K562 (cell line): Measurements from ENCODE around the gene TLDC2. TPM values are rescaled to one million over a fixed set of nuclear protein-coding genes. Genes with fewer than 3 reads are reported as not detected.
A peak's percentile ranks its signal among the peaks of the same experiment; 100 is the strongest.

Source experiments
- ATAC-seq: fragments of 200-7000 bp; cut with Tn5 transposase; 3 replicates; pipeline ENCODE4 v1.9.1; 2020; ENCODE audit warnings: moderate library complexity
- BruUV-seq: library from RNA; stranded (reverse); fragments of 400-500 nt; replicated peaks from 2 replicates; lab custom pipeline; 2021; lab: Mats Ljungman, UMichigan
- CTCF ChIA-PET: fragments of 300-600 bp; formaldehyde crosslinking; extraction: SDS; loops from one replicate; lab custom pipeline; 2021; ENCODE audit warnings: low intra/inter-chr PET ratio; lab: Yijun Ruan, JAX
- POLR2A ChIA-PET: fragments of 300-600, 350-650 bp; sonication (Branson Sonifier 250); formaldehyde crosslinking; extraction: SDS; loops from one replicate; lab custom pipeline; 2021; ENCODE audit warnings: antibody characterized with exemption, inconsistent platforms; lab: Yijun Ruan, JAX
- DNase-seq, 4 experiments: peaks; one replicate each; pipeline versions ENCODE4 v3.0.0 to v3.0.0-alpha.2; 2011 to 2018; ENCODE audit warnings: low spot score in 3 of 4, mixed read lengths in 3 of 4; ENCODE audit errors: extremely low read depth in 1 of 4
- FAIRE-seq: peaks from 2 replicates; lab custom pipeline; 2011; peaks lifted over from hg19 to GRCh38; lab: Jason Lieb, UNC
- H2AFZ ChIP-seq: 2 replicates; pipeline ENCODE4 v1.6.0; 2011; ENCODE audit warnings: low read depth, low read length, control low read depth, inconsistent platforms
- H3K27ac ChIP-seq: fragments of 200-600 bp; 3 replicates; pipeline ENCODE4 v1.8.0; 2011; ENCODE audit warnings: low read depth, mild to moderate bottlenecking, control low read depth, inconsistent platforms, low read length, moderate library complexity, mixed read lengths; ENCODE audit errors: extremely low read depth
- H3K27me3 ChIP-seq, 2 experiments: fragments of 300-600 bp in 1 of 2; 2 replicates in 1 of 2; 3 replicates in 1 of 2; pipeline versions ENCODE4 v1.6.0 to v1.8.0; 2011; ENCODE audit warnings: inconsistent platforms in 2 of 2, low read length in 2 of 2, mild to moderate bottlenecking in 1 of 2, mixed read lengths in 1 of 2, moderate library complexity in 1 of 2; ENCODE audit not compliant: control insufficient read depth in 2 of 2, insufficient read depth in 2 of 2
- H3K36me3 ChIP-seq: fragments of 300-600 bp; 3 replicates; pipeline ENCODE4 v1.8.0; 2011; ENCODE audit warnings: mild to moderate bottlenecking, low read length, inconsistent platforms; ENCODE audit not compliant: control insufficient read depth, insufficient read depth
- H3K4me1 ChIP-seq, 2 experiments: fragments of 200-600 bp in 1 of 2; replicated peaks in 1 of 2; 2 replicates in 1 of 2; 3 replicates in 1 of 2; pipeline versions ENCODE4 v1.5.1 to v1.8.0; 2011; ENCODE audit warnings: inconsistent platforms in 2 of 2, low read length in 2 of 2, mild to moderate bottlenecking in 1 of 2, mixed read lengths in 1 of 2, moderate library complexity in 1 of 2; ENCODE audit not compliant: control insufficient read depth in 2 of 2, insufficient read depth in 2 of 2
- H3K4me2 ChIP-seq: 2 replicates; pipeline ENCODE4 v1.6.1; 2011; ENCODE audit warnings: low read length, control low read depth, inconsistent platforms, mixed read lengths; ENCODE audit not compliant: insufficient read depth
- H3K4me3 ChIP-seq: fragments of 200-600 bp; sonication (generic), shearing (Covaris generic); 2 replicates; pipeline ENCODE4 v1.5.1; 2016; ENCODE audit warnings: control low read depth, inconsistent platforms
- H3K79me2 ChIP-seq: fragments of 200-600 bp; 3 replicates; pipeline ENCODE4 v1.8.0; 2011; ENCODE audit warnings: low read length, inconsistent platforms; ENCODE audit not compliant: control insufficient read depth, insufficient read depth
- H3K9ac ChIP-seq, 2 experiments: 2 replicates each; pipeline versions ENCODE4 v1.6.0 to v1.6.1; 2011; ENCODE audit warnings: low read depth in 2 of 2, low read length in 2 of 2, control low read depth in 1 of 2, inconsistent platforms in 1 of 2, mild to moderate bottlenecking in 1 of 2, mixed read lengths in 1 of 2; ENCODE audit not compliant: insufficient read depth in 1 of 2
- H3K9me1 ChIP-seq: one replicate; pipeline ENCODE4 v1.6.0; 2011; ENCODE audit warnings: inconsistent platforms, mild to moderate bottlenecking, low read length, moderate library complexity; ENCODE audit not compliant: control insufficient read depth, insufficient read depth
- H3K9me3 ChIP-seq: replicated peaks from 2 replicates; pipeline ENCODE4 v1.5.1; 2011; ENCODE audit warnings: low read depth, low read length, inconsistent platforms; ENCODE audit not compliant: control insufficient read depth, insufficient read depth
- H4K20me1 ChIP-seq: replicated peaks from 2 replicates; pipeline ENCODE4 v1.6.1; 2011; ENCODE audit warnings: low read length, inconsistent platforms, mixed read lengths; ENCODE audit not compliant: control insufficient read depth, insufficient read depth
- ETV5 ChIP-seq: sonication (generic); formaldehyde crosslinking; IDR thresholded peaks from 2 replicates; pipeline ENCODE4 v1.4.0; 2020; ENCODE audit warnings: low read depth, mild to moderate bottlenecking, missing genetic modification reagents
- FOS ChIP-seq: IDR thresholded peaks from 3 replicates; pipeline ENCODE4 v1.6.1; 2011; ENCODE audit not compliant: insufficient read length; ENCODE audit errors: extremely low read depth
- KAT7 ChIP-seq: sonication (generic); formaldehyde crosslinking; IDR thresholded peaks from 2 replicates; pipeline ENCODE4 v1.8.0; 2022; ENCODE audit warnings: missing genetic modification reagents, mild to moderate bottlenecking, borderline replicate concordance
- MAFF ChIP-seq: IDR thresholded peaks from 2 replicates; pipeline ENCODE4 v1.6.1; 2012; ENCODE audit warnings: low read length, improper control_type of control experiment
- PHTF2 ChIP-seq: fragments of 250-450 bp; sonication (Bioruptor Pico); IDR thresholded peaks from 2 replicates; pipeline ENCODE4 v1.5.0; 2021; ENCODE audit warnings: mild to moderate bottlenecking
- TCF7L2 ChIP-seq: fragments of 150-350 bp; IDR thresholded peaks from 2 replicates; pipeline ENCODE4 v1.6.1; 2016; ENCODE audit warnings: low read depth, mild to moderate bottlenecking, low read length, moderate library complexity
- ZBTB17 ChIP-seq: fragments of 450-650 bp; formaldehyde crosslinking; IDR thresholded peaks from 2 replicates; pipeline ENCODE4 v1.4.0; 2020; ENCODE audit warnings: mild to moderate bottlenecking
- ZNF316 ChIP-seq: fragments of 450-650 bp; IDR thresholded peaks from 2 replicates; pipeline ENCODE4 v1.6.1; 2016
- ZNF444 ChIP-seq: fragments of 250-450 bp; sonication (Bioruptor Pico); IDR thresholded peaks from 2 replicates; pipeline ENCODE4 v1.4.0; 2020; ENCODE audit warnings: mild to moderate bottlenecking, moderate library complexity
- ZNF668 ChIP-seq: fragments of 250-450 bp; sonication (Bioruptor Pico); IDR thresholded peaks from 2 replicates; pipeline ENCODE4 v1.8.0; 2022; ENCODE audit warnings: mild to moderate bottlenecking, inconsistent platforms
- ZNF778 ChIP-seq: fragments of 450-650 bp; formaldehyde crosslinking; IDR thresholded peaks from 2 replicates; pipeline ENCODE4 v1.4.0; 2020; ENCODE audit warnings: mild to moderate bottlenecking, moderate library complexity
- WGBS: fragments of 100-300 bp; shearing (Covaris generic); methylation state at CpG from one replicate; pipeline ENCODE4 v1.1.6; 2016; ENCODE audit warnings: low coverage, mixed read lengths; ENCODE audit not compliant: insufficient coverage; ENCODE audit errors: missing lambda C conversion rate; 5-methylcytosine and 5-hydroxymethylcytosine counted together
- in situ Hi-C: fragments of 300-500 bp; cut with MboI; formaldehyde crosslinking; loops from 4 replicates; pipeline ENCODE4 v1.15.0; 2018; ENCODE audit warnings: inconsistent platforms, mixed read lengths
- intact Hi-C: fragments of 100-400 bp; cut with micrococcal nuclease; formaldehyde crosslinking; loops from 2 replicates; pipeline ENCODE4 v1.14.2; 2022
- polyA plus RNA-seq, 8 experiments: library from polyadenylated mRNA; depleted of rRNA in 4 of 8; stranded (reverse) in 5 of 8; unstranded in 3 of 8; fragments of >200 nt; fragmentation: Nextera tagmentation in 2 of 8; fragmentation: Illumina TruSeq in 1 of 8; extraction: Ambion mirVana in 2 of 8; extraction: Trizol in 1 of 8; gene quantifications; 2 replicates each; pipeline versions ENCODE4 v1.2.1 to v1.2.3, GENCODE V29; 2011 to 2014; ENCODE audit warnings: inconsistent platforms in 1 of 8, missing spikeins in 1 of 8
- total RNA-seq, 7 experiments: library from RNA; depleted of rRNA in 6 of 7; stranded (reverse); fragments of >200 nt in 6 of 7; fragmentation: Illumina TruSeq in 2 of 7; extraction: Trizol in 2 of 7; gene quantifications; 2 replicates each; pipeline versions ENCODE4 v1.2.1 to v1.2.3, GENCODE V29; 2011 to 2021; ENCODE audit warnings: low replicate concordance in 1 of 7
- TF ChIP-seq, protein P1 (sequence below): sonication (generic); formaldehyde crosslinking; IDR thresholded peaks from 2 replicates; pipeline ENCODE4 v1.8.0; 2022; ENCODE audit warnings: missing genetic modification reagents, mild to moderate bottlenecking, moderate library complexity, borderline replicate concordance
- TF ChIP-seq, protein P2 (sequence below): sonication (generic); formaldehyde crosslinking; IDR thresholded peaks from 2 replicates; pipeline ENCODE4 v1.4.0; 2020; ENCODE audit warnings: mild to moderate bottlenecking, missing genetic modification reagents

The TLDC2 gene
- total and polyA plus RNA-seq, 9 of the 15 experiments (the other 6 are each of a cell fraction or from before 2014, with no cell fraction given) = not detected

GRCh38 chr20:36876473-36876833 is 515 bp downstream of the TLDC2 start:
- Histone ChIP-seq H3K4me2 (no peak overlapping the region), H3K4me3 (no peak overlapping the region), H2AFZ (no peak overlapping the region), H4K20me1 (no peaks in the 10 kb centered on the region), H3K27ac (no peak overlapping the region), H3K27me3 (peaks cover 0 to 23% of the 10 kb centered on the region in 2 experiments; a peak in 2 of 5 replicates), H3K79me2 (no peaks in the 10 kb centered on the region), H3K9me3 (no peaks in the 10 kb centered on the region), H3K9me1 (no peaks in the 10 kb centered on the region), H3K9ac (peak overlapping the region in 1 of 2 experiments; percentile 68; a peak in 2 of 4 replicates), H3K4me1 (peaks cover 17 to 33% of the 10 kb centered on the region in 2 experiments), H3K36me3 (no peaks in the 10 kb centered on the region)
- BruUV-seq = no TSS peak
- no peak for DNase-seq
- ATAC-seq = no peak
- TF ChIP-seq ZNF778 (CRISPR knock-in tag) = no peak
- no peak for TF ChIP-seq TCF7L2
- TF ChIP-seq FOS = no peak
- TF ChIP-seq KAT7 (CRISPR knock-in tag) = no peak
- no peak for TF ChIP-seq ETV5 (CRISPR knock-in tag)
- no peak for TF ChIP-seq ZBTB17 (CRISPR knock-in tag)
- 75% methylated on average over 3 of the region's 3 CpGs for WGBS
- no peak for FAIRE-seq
- intact Hi-C loops (no loop called here), in situ Hi-C loops (no loop called here)
- POLR2A ChIA-PET = no interaction called here
- CTCF ChIA-PET = interaction anchor here (0.6 kb wide), 1 partner anchor 376 kb away, joined by 3 read pairs; no protein-coding TSS in a partner anchor

GRCh38 chr20:36878941-36879340 is 3.0 kb downstream of the TLDC2 start:
- 11% methylated on average over 10 of the region's 10 CpGs for whole genome bisulfite sequencing
- no peaks in the 10 kb centered on the region for H3K9me1 ChIP-seq
- no peak for ATAC-seq
- TF ChIP-seq ZNF316 = no peak
- no peak for TF ChIP-seq ZNF444 (CRISPR knock-in tag)
- TF ChIP-seq, protein P1, sequence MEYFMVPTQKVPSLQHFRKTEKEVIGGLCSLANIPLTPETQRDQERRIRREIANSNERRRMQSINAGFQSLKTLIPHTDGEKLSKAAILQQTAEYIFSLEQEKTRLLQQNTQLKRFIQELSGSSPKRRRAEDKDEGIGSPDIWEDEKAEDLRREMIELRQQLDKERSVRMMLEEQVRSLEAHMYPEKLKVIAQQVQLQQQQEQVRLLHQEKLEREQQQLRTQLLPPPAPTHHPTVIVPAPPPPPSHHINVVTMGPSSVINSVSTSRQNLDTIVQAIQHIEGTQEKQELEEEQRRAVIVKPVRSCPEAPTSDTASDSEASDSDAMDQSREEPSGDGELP (CRISPR knock-in tag) = no peak
- TF ChIP-seq, protein P2, sequence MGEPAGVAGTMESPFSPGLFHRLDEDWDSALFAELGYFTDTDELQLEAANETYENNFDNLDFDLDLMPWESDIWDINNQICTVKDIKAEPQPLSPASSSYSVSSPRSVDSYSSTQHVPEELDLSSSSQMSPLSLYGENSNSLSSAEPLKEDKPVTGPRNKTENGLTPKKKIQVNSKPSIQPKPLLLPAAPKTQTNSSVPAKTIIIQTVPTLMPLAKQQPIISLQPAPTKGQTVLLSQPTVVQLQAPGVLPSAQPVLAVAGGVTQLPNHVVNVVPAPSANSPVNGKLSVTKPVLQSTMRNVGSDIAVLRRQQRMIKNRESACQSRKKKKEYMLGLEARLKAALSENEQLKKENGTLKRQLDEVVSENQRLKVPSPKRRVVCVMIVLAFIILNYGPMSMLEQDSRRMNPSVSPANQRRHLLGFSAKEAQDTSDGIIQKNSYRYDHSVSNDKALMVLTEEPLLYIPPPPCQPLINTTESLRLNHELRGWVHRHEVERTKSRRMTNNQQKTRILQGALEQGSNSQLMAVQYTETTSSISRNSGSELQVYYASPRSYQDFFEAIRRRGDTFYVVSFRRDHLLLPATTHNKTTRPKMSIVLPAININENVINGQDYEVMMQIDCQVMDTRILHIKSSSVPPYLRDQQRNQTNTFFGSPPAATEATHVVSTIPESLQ (CRISPR knock-in tag) = no peak
- TF ChIP-seq ZNF668 (CRISPR knock-in tag) = no peak
- TF ChIP-seq MAFF = no peak
- TF ChIP-seq PHTF2 (CRISPR knock-in tag) = no peak

More at GRCh38 chr20:36878941-36879340, 3.0 kb downstream of the TLDC2 start:
- H3K9ac ChIP-seq = peak overlapping the region in 1 of 2 experiments; percentile 71; a peak in 2 of 4 replicates
- no peaks in the 10 kb centered on the region for H3K9me3 ChIP-seq
- H3K36me3 ChIP-seq = no peaks in the 10 kb centered on the region
- ChIA-PET POLR2A (interaction anchor here (0.6 to 1.2 kb wide), 4 partner anchors 10 to 732 kb away, joined by 3 read pairs; a partner anchor contains a TSS), CTCF (no interaction called here)
- BruUV-seq = no TSS peak
- H2AFZ ChIP-seq = no peak overlapping the region
- no peak overlapping the region for H3K4me3 ChIP-seq
- H3K79me2 ChIP-seq = no peaks in the 10 kb centered on the region
- peaks cover 0 to 23% of the 10 kb centered on the region in 2 experiments; a peak in 2 of 5 replicates for H3K27me3 ChIP-seq
- in situ Hi-C loops (no loop called here), intact Hi-C loops (no loop called here)
- H4K20me1 ChIP-seq = 0 out of 2 replicates have a peak, but pooled peaks cover under 1% of the 10 kb centered on the region
- no peak overlapping the region for H3K4me2 ChIP-seq
- peaks cover 4 to 20% of the 10 kb centered on the region in 2 experiments; a peak in 4 of 5 replicates for H3K4me1 ChIP-seq
- no peak overlapping the region for H3K27ac ChIP-seq
- FAIRE-seq = no peak
- DNase-seq = no peak
